GM18517 (cell line): ENCODE results near the gene ST3GAL3.

ENCODE experiments used
- ATAC-seq: cut with Tn5 transposase; IDR thresholded peaks from one replicate; pipeline ENCODE4 v1.9.1; 2021; ENCODE audit warnings: mild to moderate bottlenecking, moderate library complexity; ENCODE audit not compliant: unreplicated experiment

ST3GAL3 gene

GRCh38 chr1:43977376-43978263, 270.3 kb downstream of the ST3GAL3 start:
- no peak for ATAC-seq

DNA sequence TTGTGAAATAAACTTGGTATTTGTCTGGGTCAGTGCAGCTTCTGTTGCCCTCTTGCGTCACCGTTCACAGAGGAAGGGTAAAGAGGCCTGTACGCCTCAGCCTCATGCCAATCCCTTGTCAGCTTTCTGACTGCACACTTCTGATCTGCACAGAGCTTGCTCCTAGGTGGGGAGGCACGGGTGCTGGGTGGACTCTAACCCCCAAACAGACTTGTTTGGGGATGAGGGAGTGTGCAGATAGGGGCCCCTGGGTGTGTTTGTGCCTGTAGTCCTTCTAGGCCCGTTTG, 270.9 kb downstream of the ST3GAL3 start:
- ATAC-seq = no peak

GRCh38 chr1:43978551-43979260, 271.4 kb downstream of the ST3GAL3 start, which contains the start of gene B4GALT2:
Gene B4GALT2 (plus strand): TSS chr1:43979210. CDS start chr1:43981161, 1,951 bp downstream.
- ATAC-seq = no peak

DNA sequence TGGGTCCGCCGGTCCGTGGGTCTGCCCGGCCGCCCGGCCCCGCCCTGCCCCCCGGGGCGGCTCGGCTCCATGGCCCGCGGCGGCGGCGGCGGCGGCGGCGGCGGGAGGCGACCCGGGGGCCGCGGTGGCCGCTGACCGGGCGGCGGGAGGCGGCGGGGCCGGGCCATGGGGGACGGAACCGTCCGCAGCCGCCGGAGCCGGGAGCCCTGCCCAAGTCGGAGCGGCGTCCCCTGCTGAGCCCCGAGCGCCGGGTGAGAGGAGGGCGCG, 271.9 kb downstream of the ST3GAL3 start:
- no peak for ATAC-seq

GRCh38 chr1:43979528-43980254, 272.4 kb downstream of the ST3GAL3 start:
- ATAC-seq = no peak

- ATAC-seq = no peak
Measured at GRCh38 chr1:43980255-43981134, 273.2 kb downstream of the ST3GAL3 start.
